Measurements from ENCODE around the gene CAMK2D.

DNA sequence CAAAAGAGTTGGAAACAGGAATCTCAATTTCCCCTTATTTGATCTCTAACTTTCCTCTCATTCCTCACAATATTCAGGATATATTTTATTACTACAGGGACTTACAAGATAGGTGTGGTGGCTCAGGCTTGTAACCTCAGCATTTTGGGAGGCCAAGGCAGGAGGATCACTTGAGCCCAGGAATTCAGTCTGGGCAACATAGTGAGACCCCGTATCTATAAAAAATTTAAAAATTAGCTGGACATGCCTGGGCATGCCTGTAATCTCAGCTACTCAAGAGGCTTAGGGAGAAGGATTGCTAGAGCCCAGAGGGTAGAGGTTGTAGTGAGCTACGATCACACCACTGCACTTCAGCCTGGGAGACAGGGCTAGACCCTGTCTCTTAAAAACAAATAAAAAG lies 200.4 kb downstream of the CAMK2D start:
- TF ChIP-seq CTCF (IDR thresholded peaks at IDR 0.05) = no peak
- TF ChIP-seq POLR2A (IDR thresholded peaks at IDR 0.05) = no peak
- TF ChIP-seq POLR2AphosphoS5 (IDR thresholded peaks at IDR 0.05; ENCODE audit: insufficient read depth in 1 of 2, low read depth in 1 of 2) = no peak
